H1 (cell line): ENCODE results near the gene GNB1L. TPM values are rescaled to one million over a fixed set of nuclear protein-coding genes. Genes with fewer than 3 reads are reported as not detected.

Experiments used
- CTCF ChIA-PET: fragments of 300-600 bp; sonication (Branson Sonifier 250); formaldehyde crosslinking; loops from one replicate; lab custom pipeline; 2021; ENCODE audit not compliant: partially characterized antibody; lab: Charles Lee
- POLR2A ChIA-PET: fragments of 300-600 bp; sonication (Branson Sonifier 250); formaldehyde crosslinking; loops from one replicate; lab custom pipeline; 2021; ENCODE audit warnings: inconsistent platforms; ENCODE audit not compliant: partially characterized antibody; lab: Charles Lee
- DNase-seq, 2 experiments: peaks; one replicate each; pipeline versions ENCODE4 v3.0.0 to v3.0.0-alpha.2; 2010 to 2022; ENCODE audit warnings: low spot score in 2 of 2, low read depth in 1 of 2, mixed read lengths in 1 of 2
- FAIRE-seq: peaks from 2 replicates; lab custom pipeline; 2011; peaks lifted over from hg19 to GRCh38; lab: Jason Lieb, UNC
- H2AFZ ChIP-seq: 2 replicates; pipeline ENCODE4 v1.8.1; 2012; ENCODE audit warnings: low read length, inconsistent platforms
- H2AK5ac ChIP-seq: 2 replicates; pipeline ENCODE4 v1.6.1; 2013; ENCODE audit warnings: low read depth, low read length
- H2BK120ac ChIP-seq: replicated peaks from 2 replicates; pipeline ENCODE3; 2013; ENCODE audit warnings: low read depth, low read length, inconsistent platforms
- H2BK12ac ChIP-seq: 2 replicates; pipeline ENCODE4 v1.6.1; 2013; ENCODE audit warnings: low read depth, low read length
- H2BK15ac ChIP-seq: 2 replicates; pipeline ENCODE4 v1.6.1; 2013; ENCODE audit warnings: low read length
- H2BK20ac ChIP-seq: 2 replicates; pipeline ENCODE4 v1.6.1; 2013; ENCODE audit warnings: low read length
- H2BK5ac ChIP-seq: 2 replicates; pipeline ENCODE4 v1.6.1; 2013; ENCODE audit warnings: low read depth, low read length
- H3K14ac ChIP-seq: 2 replicates; pipeline ENCODE4 v1.6.1; 2013; ENCODE audit warnings: inconsistent platforms; ENCODE audit not compliant: insufficient read length
- H3K18ac ChIP-seq: 2 replicates; pipeline ENCODE4 v1.6.1; 2013; ENCODE audit warnings: low read length; ENCODE audit errors: extremely low read depth
- H3K23ac ChIP-seq: 2 replicates; pipeline ENCODE4 v1.6.1; 2013; ENCODE audit warnings: inconsistent platforms; ENCODE audit not compliant: insufficient read length
- H3K23me2 ChIP-seq: 2 replicates; pipeline ENCODE4 v1.6.1; 2013; ENCODE audit warnings: low read depth, low read length
- H3K27ac ChIP-seq: 2 replicates; pipeline ENCODE4 v1.6.1; 2011; ENCODE audit warnings: low read depth, low read length, inconsistent platforms
- H3K27me3 ChIP-seq, 4 experiments: replicated peaks in 1 of 4; 1 replicate in 1 of 4; 2 replicates in 3 of 4; pipeline versions ENCODE4 v1.6.1 to v1.8.1; 2011 to 2013; ENCODE audit warnings: low read length in 3 of 4, mild to moderate bottlenecking in 3 of 4, inconsistent platforms in 2 of 4, mixed read lengths in 2 of 4, moderate library complexity in 1 of 4; ENCODE audit not compliant: control insufficient read depth in 3 of 4, insufficient read depth in 3 of 4; ENCODE audit errors: extremely low read depth in 1 of 4
- H3K36me3 ChIP-seq, 4 experiments: 2 replicates each; pipeline versions ENCODE4 v1.6.1 to v1.8.1; 2011 to 2013; ENCODE audit warnings: mild to moderate bottlenecking in 4 of 4, low read length in 3 of 4, moderate library complexity in 2 of 4, control low read depth in 1 of 4, inconsistent platforms in 1 of 4; ENCODE audit not compliant: insufficient read depth in 4 of 4, control insufficient read depth in 2 of 4
- H3K4ac ChIP-seq: replicated peaks from 2 replicates; pipeline ENCODE3; 2013; ENCODE audit warnings: low read length, low read depth, mixed read lengths, inconsistent platforms; ENCODE audit not compliant: insufficient read length
- H3K4me1 ChIP-seq, 4 experiments: replicated peaks in 1 of 4; 1 replicate in 1 of 4; 2 replicates in 3 of 4; pipeline versions ENCODE4 v1.6.1 to v1.8.1; 2011 to 2013; ENCODE audit warnings: low read length in 3 of 4, inconsistent platforms in 2 of 4, mixed read lengths in 1 of 4; ENCODE audit not compliant: insufficient read depth in 4 of 4, control insufficient read depth in 3 of 4
- H3K4me2 ChIP-seq, 2 experiments: 2 replicates each; pipeline versions ENCODE4 v1.6.1 to v1.8.1; 2011 to 2013; ENCODE audit warnings: low read depth in 2 of 2, low read length in 2 of 2, control low read depth in 1 of 2, inconsistent platforms in 1 of 2, mild to moderate bottlenecking in 1 of 2; ENCODE audit not compliant: insufficient read depth in 1 of 2
- H3K4me3 ChIP-seq, 4 experiments: fragments of 200-600, 300-600 bp in 1 of 4; sonication (generic), shearing (Covaris generic), sonication (Bioruptor Twin) in 1 of 4; 2 replicates each; pipeline versions ENCODE4 v1.5.1 to v1.8.1; 2011 to 2016; ENCODE audit warnings: low read length in 4 of 4, low read depth in 3 of 4, control low read depth in 2 of 4, inconsistent platforms in 2 of 4, mild to moderate bottlenecking in 2 of 4, mixed read lengths in 1 of 4, moderate library complexity in 1 of 4; ENCODE audit not compliant: insufficient read depth in 2 of 4; ENCODE audit errors: extremely low read depth in 1 of 4
- H3K56ac ChIP-seq: replicated peaks from 2 replicates; pipeline ENCODE3; 2013; ENCODE audit warnings: low read depth, mild to moderate bottlenecking, mixed read lengths, low read length, inconsistent platforms; ENCODE audit not compliant: insufficient read length
- H3K79me1 ChIP-seq: 2 replicates; pipeline ENCODE4 v1.6.1; 2013; ENCODE audit warnings: low read depth, low read length, control low read depth
- H3K79me2 ChIP-seq, 2 experiments: 2 replicates each; pipeline versions ENCODE4 v1.6.1 to v1.8.1; 2012 to 2013; ENCODE audit warnings: low read length in 2 of 2, mild to moderate bottlenecking in 2 of 2, inconsistent platforms in 1 of 2; ENCODE audit not compliant: insufficient read depth in 2 of 2, control insufficient read depth in 1 of 2
- H3K9ac ChIP-seq, 4 experiments: replicated peaks in 1 of 4; 1 replicate in 1 of 4; 2 replicates in 3 of 4; pipeline versions ENCODE4 v1.6.1 to v1.8.1; 2011 to 2013; ENCODE audit warnings: low read depth in 3 of 4, low read length in 3 of 4, control low read depth in 2 of 4, mild to moderate bottlenecking in 2 of 4, moderate library complexity in 2 of 4, inconsistent platforms in 1 of 4; ENCODE audit errors: extremely low read depth in 1 of 4
- H3K9me3 ChIP-seq, 2 experiments: 2 replicates each; pipeline versions ENCODE4 v1.6.1 to v1.8.1; 2012 to 2013; ENCODE audit warnings: mild to moderate bottlenecking in 2 of 2, moderate library complexity in 2 of 2, control low read depth in 1 of 2, inconsistent platforms in 1 of 2, low read depth in 1 of 2, low read length in 1 of 2, mixed read lengths in 1 of 2; ENCODE audit not compliant: insufficient read depth in 2 of 2
- H4K20me1 ChIP-seq, 2 experiments: replicated peaks in 1 of 2; 2 replicates each; pipeline versions ENCODE3 to v1.8.1; 2011 to 2013; ENCODE audit warnings: inconsistent platforms in 2 of 2, low read length in 2 of 2, mild to moderate bottlenecking in 1 of 2; ENCODE audit not compliant: insufficient read depth in 2 of 2, control insufficient read depth in 1 of 2
- H4K5ac ChIP-seq: 2 replicates; pipeline ENCODE4 v1.6.1; 2013; ENCODE audit warnings: low read length, low read depth, mixed read lengths, inconsistent platforms; ENCODE audit not compliant: insufficient read length
- H4K8ac ChIP-seq: 2 replicates; pipeline ENCODE4 v1.8.0; 2013; ENCODE audit warnings: mild to moderate bottlenecking, moderate library complexity, low read length, inconsistent platforms; ENCODE audit not compliant: insufficient read depth; ENCODE audit errors: extremely low read depth
- H4K91ac ChIP-seq: replicated peaks from 2 replicates; pipeline ENCODE3; 2013; ENCODE audit warnings: low read length, mixed read lengths, inconsistent platforms; ENCODE audit not compliant: insufficient read length
- BACH1 ChIP-seq: IDR thresholded peaks from 2 replicates; pipeline ENCODE4 v1.6.1; 2012; ENCODE audit warnings: low read length, improper control_type of control experiment
- CBX8 ChIP-seq: fragments of 300-800, 300-1000 bp; sonication (generic); IDR thresholded peaks from 2 replicates; pipeline ENCODE4 v1.7.1; 2016; ENCODE audit warnings: low read depth, low read length, borderline replicate concordance
- EZH2 ChIP-seq: fragments of 200-600 bp; sonication (generic); IDR thresholded peaks from 2 replicates; pipeline ENCODE4 v1.7.1; 2012; ENCODE audit warnings: low read depth, mild to moderate bottlenecking, moderate library complexity, low read length, inconsistent platforms; ENCODE audit not compliant: severe bottlenecking
- KDM4A ChIP-seq: IDR thresholded peaks from one replicate; pipeline ENCODE4 v1.7.1; 2012; ENCODE audit warnings: low read depth, mild to moderate bottlenecking, moderate library complexity, low read length, inconsistent platforms; ENCODE audit not compliant: severe bottlenecking
- POLR2A ChIP-seq, 2 experiments: IDR thresholded peaks; 1 replicate in 1 of 2; 2 replicates in 1 of 2; pipeline ENCODE4 v1.6.1; 2011; ENCODE audit warnings: low read depth in 2 of 2, low read length in 2 of 2, mild to moderate bottlenecking in 2 of 2; ENCODE audit errors: control extremely low read depth in 1 of 2
- RNF2 ChIP-seq: fragments of 200-900, 300-1000 bp; sonication (generic); IDR thresholded peaks from 2 replicates; pipeline ENCODE4 v1.7.1; 2016; ENCODE audit warnings: borderline replicate concordance, low read depth, mild to moderate bottlenecking, antibody characterized with exemption, low read length; ENCODE audit not compliant: poor library complexity, severe bottlenecking; ENCODE audit errors: missing control alignments
- SP4 ChIP-seq: IDR thresholded peaks from 2 replicates; pipeline ENCODE4 v1.6.1; 2012; ENCODE audit warnings: low read length, inconsistent platforms
- SRF ChIP-seq: IDR thresholded peaks from 2 replicates; pipeline ENCODE4 v1.6.1; 2011; ENCODE audit warnings: mild to moderate bottlenecking, low read depth, low read length, moderate library complexity
- SUZ12 ChIP-seq: fragments of 200-600 bp; sonication (generic); IDR thresholded peaks from 2 replicates; pipeline ENCODE4 v1.6.1; 2012; ENCODE audit warnings: mild to moderate bottlenecking, inconsistent platforms, low read length, moderate library complexity, mixed read lengths
- YY1 ChIP-seq: IDR thresholded peaks from 2 replicates; pipeline ENCODE4 v1.6.1; 2011; ENCODE audit warnings: low read depth, mild to moderate bottlenecking, low read length
- WGBS, 2 experiments: shearing (Covaris generic) in 1 of 2; methylation state at CpG; one replicate each; pipeline versions ENCODE4 v1.1.6 to v1.1.7; 2013 to 2015; ENCODE audit warnings: low lambda C conversion rate in 2 of 2, mixed read lengths in 2 of 2, inconsistent platforms in 1 of 2, low coverage in 1 of 2, missing lambda C conversion rate in 1 of 2; ENCODE audit not compliant: insufficient replicate concordance in 2 of 2, insufficient coverage in 1 of 2, insufficient read length in 1 of 2; ENCODE audit errors: extremely low coverage in 1 of 2, missing lambda C conversion rate in 1 of 2; 5-methylcytosine and 5-hydroxymethylcytosine counted together
- polyA plus RNA-seq, 7 experiments: library from polyadenylated mRNA; depleted of rRNA in 3 of 7; stranded (reverse) in 5 of 7; unstranded in 2 of 7; fragments of >200 nt in 5 of 7; fragments of 200-250 nt in 2 of 7; gene quantifications; 1 replicate in 5 of 7; 2 replicates in 1 of 7; 4 replicates in 1 of 7; pipeline versions ENCODE4 v1.2.1 to v1.2.3, GENCODE V29; 2011 to 2013; ENCODE audit warnings: missing spikeins in 2 of 7, mixed read lengths in 2 of 7
- total RNA-seq: library from RNA; stranded (reverse); fragmentation: NEBNext Ultra II Directional; extraction: Animal tissue kit (Norgen Biotek cat#: 25700); gene quantifications from 2 replicates; pipeline ENCODE4 v1.2.1, GENCODE V29; 2021

GNB1L gene
- total and polyA plus RNA-seq, 2 of the 8 experiments (the other 6 are each of a cell fraction or from before 2014, with no cell fraction given) = 14.0 to 15.6 TPM

DNA sequence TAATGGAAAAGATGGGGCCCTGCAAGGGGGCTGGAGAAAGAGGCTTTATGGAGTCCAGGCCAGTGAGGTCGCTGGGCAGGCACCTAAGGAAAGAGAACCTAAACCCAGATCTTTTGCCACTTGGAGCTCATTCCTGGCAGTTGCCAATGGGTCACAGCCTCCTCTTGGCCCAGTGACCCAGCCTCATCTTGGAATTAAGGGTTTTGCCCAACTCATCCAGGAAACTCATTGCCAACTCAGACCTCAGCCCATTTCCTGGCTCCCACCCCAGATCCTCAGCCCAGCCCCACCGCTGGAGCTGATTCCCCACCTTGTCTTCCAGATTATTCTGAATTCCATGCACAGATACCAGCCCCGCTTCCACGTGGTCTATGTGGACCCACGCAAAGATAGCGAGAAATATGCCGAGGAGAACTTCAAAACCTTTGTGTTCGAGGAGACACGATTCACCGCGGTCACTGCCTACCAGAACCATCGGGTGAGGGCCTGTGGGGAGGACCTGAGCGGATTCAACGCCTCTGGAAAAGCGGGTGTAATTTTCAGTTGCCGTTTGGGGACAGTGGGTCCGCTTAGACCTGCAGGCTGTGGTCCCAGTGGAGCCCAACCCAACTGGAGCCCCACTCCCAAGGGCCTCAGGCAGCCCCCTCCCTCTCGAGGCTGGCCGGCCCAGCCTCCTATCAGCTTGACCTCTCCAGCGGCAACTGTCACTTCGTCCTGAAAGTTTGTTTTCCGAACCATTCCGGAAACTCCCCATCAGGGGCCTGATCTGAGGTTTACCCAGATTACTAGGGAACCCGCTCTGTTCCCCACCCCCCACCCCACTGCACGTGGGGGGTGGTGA, 89.8 kb downstream of the GNB1L start:
- CTCF ChIA-PET = interaction anchor here (0.7 to 5.6 kb wide), 7 partner anchors 11 to 158 kb away, joined by 3 to 48 read pairs (median 4); no protein-coding TSS in a partner anchor

More for the DNA sequence above, 89.8 kb downstream of the GNB1L start:
- Histone ChIP-seq H4K5ac (no peak overlapping the region), H2BK15ac (peak overlapping the region; percentile 83; the same call in 1 of the 2 replicates), H4K20me1 (peaks cover 14 to 32% of the 10 kb centered on the region in 2 experiments), H3K56ac (peak overlapping the region; percentile 23), H3K4me1 (peaks cover 0 to 47% (median 33%) of the 10 kb centered on the region in 4 experiments; a peak in 6 of 7 replicates), H3K27ac (no peak overlapping the region), H3K18ac (no peak overlapping the region; the same call in 1 of the 2 replicates), H4K91ac (no peak overlapping the region), H3K23ac (no peak overlapping the region), H3K23me2 (peaks cover 4% of the 10 kb centered on the region; the same call in 1 of the 2 replicates), H3K4me3 (peak overlapping the region in 1 of 4 experiments; percentile 48; a peak in 2 of 8 replicates), H2BK20ac (peak overlapping the region; percentile 87; the same call in 1 of the 2 replicates), H3K9me3 (no peaks in the 10 kb centered on the region), H2AK5ac (0 out of 2 replicates have a peak overlapping the region, but pooled peaks have one; percentile 16), H3K27me3 (peaks cover 91 to 97% (median 94%) of the 10 kb centered on the region in 4 experiments), H3K4ac (no peak overlapping the region), H2BK120ac (no peak overlapping the region), H3K79me1 (no peaks in the 10 kb centered on the region), H3K36me3 (peaks cover 0 to 8% (median 0%) of the 10 kb centered on the region in 4 experiments; a peak in 1 of 8 replicates), H2AFZ (no peak overlapping the region), H2BK12ac (peak overlapping the region; percentile 62; the same call in 1 of the 2 replicates), H3K14ac (no peak overlapping the region), H4K8ac (peak overlapping the region; percentile 23; the same call in 1 of the 2 replicates), H3K4me2 (peak overlapping the region; percentile 62 to 66), H3K9ac (no peak overlapping the region), H2BK5ac (peak overlapping the region; percentile 44; the same call in 1 of the 2 replicates), H3K79me2 (no peaks in the 10 kb centered on the region)
- 4% methylated on average over 23 of the region's 25 CpGs; no CpG with 5 or more reads in 1 of the 2 experiments for whole genome bisulfite sequencing, 2 experiments
- POLR2A ChIA-PET = interaction anchor here (0.7 to 3.1 kb wide), 4 partner anchors 8 to 147 kb away, joined by 3 to 21 read pairs (median 4); partner anchors contain the start of gene GP1BB
- DNase-seq (no peak), FAIRE-seq (no peak)
- TF ChIP-seq SRF (no peak), CBX8 (peak; percentile 1; the same call in 1 of the 2 replicates), SP4 (no peak), KDM4A (no peak), YY1 (no peak), POLR2A (IDR thresholded peaks at IDR 0.05; ENCODE audit: control extremely low read depth in 1 of 2, low read depth in 2 of 2, low read length in 2 of 2) (no peak), RNF2 (peak; percentile 8), SUZ12 (peak; percentile 72; the same call in 1 of the 2 replicates), BACH1 (no peak), EZH2 (peak; percentile 62)
